Mesenchymal stem cell (in vitro differentiated cells and primary cell): ENCODE data around the gene PIK3R2.

ENCODE experiments used
- DNase-seq: peaks from one replicate; pipeline ENCODE4 v3.0.0-alpha.2; 2013
- H2AFZ ChIP-seq: one replicate; pipeline ENCODE4 v1.6.1; 2013; ENCODE audit warnings: low read depth, mild to moderate bottlenecking, control low read depth, inconsistent platforms, low read length, moderate library complexity
- H2AK5ac ChIP-seq: 2 replicates; pipeline ENCODE4 v1.6.1; 2013; ENCODE audit warnings: low read length, moderate library complexity, mild to moderate bottlenecking, inconsistent platforms; ENCODE audit not compliant: severe bottlenecking
- H2BK120ac ChIP-seq: one replicate; pipeline ENCODE4 v1.6.1; 2013; ENCODE audit warnings: low read depth, mild to moderate bottlenecking, inconsistent platforms, low read length, moderate library complexity
- H2BK12ac ChIP-seq, 2 experiments: one replicate each; pipeline ENCODE4 v1.6.1; 2013; ENCODE audit warnings: inconsistent platforms in 2 of 2, low read length in 2 of 2, mild to moderate bottlenecking in 2 of 2, moderate library complexity in 2 of 2, control low read depth in 1 of 2
- H2BK15ac ChIP-seq: one replicate; pipeline ENCODE4 v1.6.1; 2013; ENCODE audit warnings: mild to moderate bottlenecking, low read depth, inconsistent platforms; ENCODE audit not compliant: poor library complexity, severe bottlenecking
- H2BK5ac ChIP-seq: 2 replicates; pipeline ENCODE4 v1.6.1; 2013; ENCODE audit warnings: low read depth, mild to moderate bottlenecking, low read length, control low read depth, inconsistent platforms; ENCODE audit not compliant: poor library complexity, severe bottlenecking
- H3K14ac ChIP-seq, 2 experiments: one replicate each; pipeline ENCODE4 v1.6.1; 2013; ENCODE audit warnings: inconsistent platforms in 2 of 2, low read length in 2 of 2, control low read depth in 1 of 2, mild to moderate bottlenecking in 1 of 2, moderate library complexity in 1 of 2
- H3K18ac ChIP-seq, 2 experiments: one replicate each; pipeline ENCODE4 v1.6.1; 2013; ENCODE audit warnings: inconsistent platforms in 2 of 2, low read length in 2 of 2, control low read depth in 1 of 2, low read depth in 1 of 2, mild to moderate bottlenecking in 1 of 2
- H3K23ac ChIP-seq, 2 experiments: one replicate each; pipeline ENCODE4 v1.6.1; 2013; ENCODE audit warnings: inconsistent platforms in 2 of 2, low read length in 2 of 2, mild to moderate bottlenecking in 2 of 2, moderate library complexity in 2 of 2, control low read depth in 1 of 2
- H3K27ac ChIP-seq: 2 replicates; pipeline ENCODE4 v1.5.1; 2013; ENCODE audit warnings: mild to moderate bottlenecking, moderate library complexity, low read length, control low read depth, inconsistent platforms; ENCODE audit not compliant: poor library complexity, severe bottlenecking
- H3K27me3 ChIP-seq, 2 experiments: 2 replicates each; pipeline versions ENCODE4 v1.6.1 to v1.7.0; 2013; ENCODE audit warnings: low read length in 2 of 2, mild to moderate bottlenecking in 2 of 2, moderate library complexity in 2 of 2, control low read depth in 1 of 2, inconsistent platforms in 1 of 2; ENCODE audit not compliant: control insufficient read depth in 1 of 2, insufficient read depth in 1 of 2
- H3K36me3 ChIP-seq, 2 experiments: 2 replicates each; pipeline versions ENCODE4 v1.6.1 to v1.7.0; 2013; ENCODE audit warnings: low read length in 2 of 2, control low read depth in 1 of 2, inconsistent platforms in 1 of 2, low read depth in 1 of 2, mild to moderate bottlenecking in 1 of 2; ENCODE audit not compliant: insufficient read depth in 2 of 2, control insufficient read depth in 1 of 2
- H3K4ac ChIP-seq, 2 experiments: one replicate each; pipeline ENCODE4 v1.6.1; 2013; ENCODE audit warnings: inconsistent platforms in 2 of 2, low read length in 2 of 2, mild to moderate bottlenecking in 2 of 2, moderate library complexity in 2 of 2, control low read depth in 1 of 2, low read depth in 1 of 2
- H3K4me1 ChIP-seq: 2 replicates; pipeline ENCODE4 v1.6.1; 2013; ENCODE audit warnings: low read depth, low read length, control low read depth; ENCODE audit not compliant: control insufficient read depth, insufficient read depth
- H3K4me2 ChIP-seq: 2 replicates; pipeline ENCODE4 v1.6.1; 2013; ENCODE audit warnings: low read length, mild to moderate bottlenecking, inconsistent platforms; ENCODE audit not compliant: poor library complexity, severe bottlenecking
- H3K4me3 ChIP-seq, 2 experiments: 2 replicates each; pipeline versions ENCODE4 v1.5.1 to v1.7.0; 2013; ENCODE audit warnings: low read length in 2 of 2, mild to moderate bottlenecking in 2 of 2, control low read depth in 1 of 2, low read depth in 1 of 2; ENCODE audit not compliant: insufficient read depth in 1 of 2
- H3K79me1 ChIP-seq: replicated peaks from 2 replicates; pipeline ENCODE4 v1.6.1; 2013; ENCODE audit warnings: mild to moderate bottlenecking, control low read depth, low read length, inconsistent platforms; ENCODE audit not compliant: poor library complexity, severe bottlenecking
- H3K9ac ChIP-seq: 2 replicates; pipeline ENCODE4 v1.7.0; 2013; ENCODE audit warnings: mild to moderate bottlenecking, low read length, moderate library complexity
- H3K9me3 ChIP-seq: 2 replicates; pipeline ENCODE4 v1.7.0; 2013; ENCODE audit warnings: mild to moderate bottlenecking, low read length; ENCODE audit not compliant: control insufficient read depth
- H4K8ac ChIP-seq: one replicate; pipeline ENCODE4 v1.6.1; 2013; ENCODE audit warnings: inconsistent platforms, mild to moderate bottlenecking, low read length, moderate library complexity
- H4K91ac ChIP-seq: one replicate; pipeline ENCODE4 v1.6.1; 2013; ENCODE audit warnings: mild to moderate bottlenecking, low read length, inconsistent platforms
- WGBS: methylation state at CpG from one replicate; pipeline ENCODE4 v1.1.7; 2013; ENCODE audit warnings: mixed read lengths; 5-methylcytosine and 5-hydroxymethylcytosine counted together

The PIK3R2 gene

DNA sequence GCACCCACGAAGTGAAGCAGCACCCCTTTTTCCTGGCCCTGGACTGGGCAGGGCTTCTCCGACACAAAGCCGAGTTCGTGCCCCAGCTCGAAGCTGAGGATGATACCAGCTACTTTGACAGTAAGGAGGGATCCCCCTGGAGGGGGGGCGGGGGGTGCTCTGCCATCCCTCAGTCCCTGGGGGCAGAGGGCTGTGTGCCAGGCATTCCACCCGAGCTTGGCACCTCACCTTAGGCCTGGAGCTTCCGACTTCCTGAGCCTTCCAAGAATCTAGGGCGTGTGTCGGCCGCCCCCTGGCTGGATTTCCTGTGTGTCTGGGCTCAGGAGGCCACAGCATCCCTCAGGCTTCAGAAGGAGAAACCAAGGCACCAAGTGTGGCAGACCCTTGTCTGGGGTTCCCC lies 15.7 kb upstream of the PIK3R2 start:
- peaks cover 45 to 58% of the 10 kb centered on the region in 2 experiments for H3K36me3 ChIP-seq
- no peak for DNase-seq
- H3K9ac ChIP-seq: no peak overlapping the region
- no peak overlapping the region for H3K4me2 ChIP-seq
- no peak overlapping the region for H3K14ac ChIP-seq
- no peak overlapping the region for H2BK5ac ChIP-seq
- H3K18ac ChIP-seq: no peak overlapping the region
- H4K91ac ChIP-seq: no peak overlapping the region
- no peaks in the 10 kb centered on the region for H3K79me1 ChIP-seq
- H2BK12ac ChIP-seq: no peak overlapping the region
- H3K9me3 ChIP-seq: no peaks in the 10 kb centered on the region
- H4K8ac ChIP-seq: no peak overlapping the region
- H2AK5ac ChIP-seq: no peak overlapping the region
- H2BK120ac ChIP-seq: no peak overlapping the region
- H2AFZ ChIP-seq: no peak overlapping the region
- H3K27me3 ChIP-seq: no peaks in the 10 kb centered on the region
- no peak overlapping the region for H2BK15ac ChIP-seq
- H3K23ac ChIP-seq: no peak overlapping the region
- no peak overlapping the region for H3K4ac ChIP-seq
- peaks cover 13% of the 10 kb centered on the region for H3K4me1 ChIP-seq
- WGBS: 93% methylated on average over 11 of the region's 11 CpGs
- H3K27ac ChIP-seq: no peak overlapping the region
- no peak overlapping the region for H3K4me3 ChIP-seq

DNA sequence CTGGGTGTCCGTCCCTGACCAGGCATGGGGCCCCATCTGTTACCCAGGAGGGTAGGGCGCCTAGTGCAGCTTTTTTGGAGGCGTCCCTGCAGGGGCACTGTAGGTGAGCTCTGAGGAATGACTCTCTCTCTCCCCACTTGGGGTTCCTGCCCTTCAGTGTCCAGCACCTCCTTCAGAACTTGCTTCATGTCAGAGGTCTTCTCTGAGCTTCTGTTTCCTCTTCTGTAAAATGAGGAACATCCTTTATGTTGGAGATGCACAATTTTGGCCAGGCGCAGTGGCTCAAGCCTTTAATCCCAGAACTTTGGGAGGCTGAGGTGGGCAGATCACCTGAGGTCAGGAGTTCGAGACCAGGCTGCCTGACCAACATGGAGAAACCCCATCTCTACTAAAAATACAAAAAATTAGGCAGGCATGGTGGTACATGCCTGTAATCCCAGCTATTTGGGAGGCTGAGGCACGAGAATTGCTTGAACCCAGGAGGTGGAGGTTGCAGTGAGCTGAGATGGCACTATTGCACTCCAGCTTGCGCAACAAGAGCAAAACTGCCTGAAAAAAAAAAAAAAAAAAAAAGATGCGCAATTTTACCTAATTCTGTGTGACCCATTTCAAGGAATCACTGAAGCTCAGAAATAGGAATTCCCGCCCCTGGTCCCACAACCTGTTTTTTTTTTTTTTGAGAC lies 15.2 kb upstream of the PIK3R2 start:
- H2AFZ ChIP-seq: no peak overlapping the region
- H2BK120ac ChIP-seq: no peak overlapping the region
- H3K4me1 ChIP-seq: peaks cover 13% of the 10 kb centered on the region
- no peak overlapping the region for H3K4ac ChIP-seq
- no peak overlapping the region for H3K9ac ChIP-seq
- no peak overlapping the region for H2BK12ac ChIP-seq
- H2BK5ac ChIP-seq: no peak overlapping the region
- WGBS: 89% methylated on average over 9 of the region's 9 CpGs
- no peak overlapping the region for H2AK5ac ChIP-seq
- no peak overlapping the region for H4K91ac ChIP-seq
- no peak overlapping the region for H3K14ac ChIP-seq
- H4K8ac ChIP-seq: no peak overlapping the region
- DNase-seq: no peak
- no peak overlapping the region for H3K27ac ChIP-seq
- no peaks in the 10 kb centered on the region for H3K27me3 ChIP-seq
- H3K4me3 ChIP-seq: no peak overlapping the region
- H2BK15ac ChIP-seq: no peak overlapping the region
- no peak overlapping the region for H3K4me2 ChIP-seq
- H3K18ac ChIP-seq: no peak overlapping the region
- no peaks in the 10 kb centered on the region for H3K9me3 ChIP-seq
- H3K36me3 ChIP-seq: peaks cover 44 to 56% of the 10 kb centered on the region in 2 experiments
- H3K23ac ChIP-seq: no peak overlapping the region
- no peaks in the 10 kb centered on the region for H3K79me1 ChIP-seq

GRCh38 chr19:18140473-18140872 lies 12.5 kb upstream of the PIK3R2 start:
- Histone ChIP-seq H2BK120ac (no peak overlapping the region), H3K4me1 (peaks cover 14% of the 10 kb centered on the region), H3K14ac (no peak overlapping the region), H3K27me3 (no peaks in the 10 kb centered on the region), H3K36me3 (peaks cover 53 to 54% of the 10 kb centered on the region in 2 experiments), H3K9me3 (no peaks in the 10 kb centered on the region), H3K27ac (no peak overlapping the region), H4K91ac (no peak overlapping the region), H3K4me2 (no peak overlapping the region), H2BK5ac (no peak overlapping the region), H3K9ac (no peak overlapping the region), H4K8ac (no peak overlapping the region), H3K4me3 (no peak overlapping the region), H2AK5ac (no peak overlapping the region), H2BK15ac (no peak overlapping the region), H2AFZ (no peak overlapping the region), H2BK12ac (no peak overlapping the region), H3K23ac (no peak overlapping the region), H3K79me1 (no peaks in the 10 kb centered on the region), H3K18ac (no peak overlapping the region), H3K4ac (no peak overlapping the region)
- DNase-seq: no peak
- WGBS: 100% methylated on average over 1 of the region's 1 CpG

GRCh38 chr19:18141031-18141430 lies 11.9 kb upstream of the PIK3R2 start:
- no peaks in the 10 kb centered on the region for H3K79me1 ChIP-seq
- H3K9me3 ChIP-seq: no peaks in the 10 kb centered on the region
- no peak overlapping the region for H2BK15ac ChIP-seq
- no peaks in the 10 kb centered on the region for H3K27me3 ChIP-seq
- no peak for DNase-seq
- H3K4ac ChIP-seq: no peak overlapping the region
- H4K8ac ChIP-seq: no peak overlapping the region
- H3K4me2 ChIP-seq: no peak overlapping the region
- H2BK120ac ChIP-seq: no peak overlapping the region
- H3K23ac ChIP-seq: no peak overlapping the region
- peaks cover 53 to 57% of the 10 kb centered on the region in 2 experiments for H3K36me3 ChIP-seq
- WGBS: 98% methylated on average over 6 of the region's 6 CpGs
- H3K4me3 ChIP-seq: no peak overlapping the region
- no peak overlapping the region for H4K91ac ChIP-seq
- no peak overlapping the region for H2BK12ac ChIP-seq
- no peak overlapping the region for H2AK5ac ChIP-seq
- H3K18ac ChIP-seq: no peak overlapping the region
- no peak overlapping the region for H2AFZ ChIP-seq
- H3K14ac ChIP-seq: no peak overlapping the region
- H3K4me1 ChIP-seq: peaks cover 9% of the 10 kb centered on the region
- H3K27ac ChIP-seq: no peak overlapping the region
- no peak overlapping the region for H3K9ac ChIP-seq
- no peak overlapping the region for H2BK5ac ChIP-seq
